ENCODE results near the gene PRDM2.

The PRDM2 gene

GRCh38 chr1:13763222-13763621 lies 63.2 kb downstream of the PRDM2 start:
- no peak for DNase-seq (ENCODE audit: low read depth in 2 of 2, low spot score in 1 of 2)

- no peak for DNase-seq (ENCODE audit: low read depth in 2 of 2, low spot score in 1 of 2)
These were observed 64.0 kb downstream of the PRDM2 start for GRCh38 chr1:13763991-13764390.

- no peak for DNase-seq (ENCODE audit: low read depth in 2 of 2, low spot score in 1 of 2)
These were observed 64.8 kb downstream of the PRDM2 start for GRCh38 chr1:13764588-13765332.

- no peak for DNase-seq (ENCODE audit: low read depth in 2 of 2, low spot score in 1 of 2)
These were observed 66.9 kb downstream of the PRDM2 start for GRCh38 chr1:13766592-13767564.

GRCh38 chr1:13769212-13769611 lies 69.2 kb downstream of the PRDM2 start:
- DNase-seq (ENCODE audit: low read depth in 2 of 2, low spot score in 1 of 2) = no peak

GRCh38 chr1:13769830-13770229 lies 69.8 kb downstream of the PRDM2 start:
- DNase-seq (ENCODE audit: low read depth in 2 of 2, low spot score in 1 of 2) = no peak

GRCh38 chr1:13770743-13771142 lies 70.8 kb downstream of the PRDM2 start:
- no peak for DNase-seq (ENCODE audit: low read depth in 2 of 2, low spot score in 1 of 2)

- no peak for DNase-seq (ENCODE audit: low read depth in 2 of 2, low spot score in 1 of 2)
These were observed 71.8 kb downstream of the PRDM2 start for GRCh38 chr1:13771745-13772144.

GRCh38 chr1:13772271-13772670 lies 72.3 kb downstream of the PRDM2 start:
- no peak for DNase-seq (ENCODE audit: low read depth in 2 of 2, low spot score in 1 of 2)

GRCh38 chr1:13774121-13774520 lies 74.1 kb downstream of the PRDM2 start:
- no peak for DNase-seq (ENCODE audit: low read depth in 2 of 2, low spot score in 1 of 2)

GRCh38 chr1:13775459-13775858 lies 75.5 kb downstream of the PRDM2 start:
- no peak for DNase-seq (ENCODE audit: low read depth in 2 of 2, low spot score in 1 of 2)

GRCh38 chr1:13775916-13776315 lies 75.9 kb downstream of the PRDM2 start:
- no peak for DNase-seq (ENCODE audit: low read depth in 2 of 2, low spot score in 1 of 2)

GRCh38 chr1:13778431-13778830 lies 78.4 kb downstream of the PRDM2 start:
- no peak for DNase-seq (ENCODE audit: low read depth in 2 of 2, low spot score in 1 of 2)

- DNase-seq (ENCODE audit: low read depth in 2 of 2, low spot score in 1 of 2) = no peak
These were observed 79.9 kb downstream of the PRDM2 start for GRCh38 chr1:13779930-13780329.

- DNase-seq (ENCODE audit: low read depth in 2 of 2, low spot score in 1 of 2) = no peak
These were observed 80.8 kb downstream of the PRDM2 start for GRCh38 chr1:13780780-13781179.

GRCh38 chr1:13781228-13781627 lies 81.2 kb downstream of the PRDM2 start:
- no peak for DNase-seq (ENCODE audit: low read depth in 2 of 2, low spot score in 1 of 2)

GRCh38 chr1:13781907-13782633 lies 82.1 kb downstream of the PRDM2 start:
- no peak for DNase-seq (ENCODE audit: low read depth in 2 of 2, low spot score in 1 of 2)

GRCh38 chr1:13782634-13783360 lies 82.8 kb downstream of the PRDM2 start:
- no peak for DNase-seq (ENCODE audit: low read depth in 2 of 2, low spot score in 1 of 2)

- no peak for DNase-seq (ENCODE audit: low read depth in 2 of 2, low spot score in 1 of 2)
These were observed 83.6 kb downstream of the PRDM2 start for GRCh38 chr1:13783551-13783950.

- no peak for DNase-seq (ENCODE audit: low read depth in 2 of 2, low spot score in 1 of 2)
These were observed 85.0 kb downstream of the PRDM2 start for GRCh38 chr1:13784971-13785370.

- no peak for DNase-seq (ENCODE audit: low read depth in 2 of 2, low spot score in 1 of 2)
These were observed 86.6 kb downstream of the PRDM2 start for GRCh38 chr1:13786541-13786940.
